GM18517 (cell line): ENCODE measurements around the gene SEL1L3.
A peak's percentile ranks its signal among the peaks of the same experiment; 100 is the strongest.

ENCODE experiments used
- ATAC-seq: cut with Tn5 transposase; IDR thresholded peaks from one replicate; pipeline ENCODE4 v1.9.1; 2021; ENCODE audit warnings: mild to moderate bottlenecking, moderate library complexity; ENCODE audit not compliant: unreplicated experiment

The SEL1L3 gene

DNA sequence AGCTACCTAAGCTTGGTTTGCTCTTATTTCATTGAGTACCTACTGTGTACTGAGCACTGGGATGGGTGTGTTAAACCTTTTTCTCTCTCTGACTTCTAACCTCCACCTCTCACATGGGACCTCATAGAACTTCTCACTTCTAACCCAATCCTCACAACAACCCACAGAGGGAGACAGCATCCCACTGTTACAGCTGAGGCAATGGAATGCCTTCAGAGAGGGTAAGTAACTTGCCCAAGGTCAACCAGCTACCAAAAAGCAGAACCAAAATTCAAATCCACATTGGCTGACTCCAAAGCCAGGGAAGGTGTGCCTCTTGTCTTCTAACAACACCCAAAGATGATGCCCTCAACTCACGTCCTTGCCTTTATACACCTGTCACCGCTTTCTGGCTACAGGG lies 5.4 kb downstream of the SEL1L3 start:
- no peak for ATAC-seq

- no peak for ATAC-seq
These were observed 6.0 kb downstream of the SEL1L3 start for GRCh38 chr4:25856756-25857155.

DNA sequence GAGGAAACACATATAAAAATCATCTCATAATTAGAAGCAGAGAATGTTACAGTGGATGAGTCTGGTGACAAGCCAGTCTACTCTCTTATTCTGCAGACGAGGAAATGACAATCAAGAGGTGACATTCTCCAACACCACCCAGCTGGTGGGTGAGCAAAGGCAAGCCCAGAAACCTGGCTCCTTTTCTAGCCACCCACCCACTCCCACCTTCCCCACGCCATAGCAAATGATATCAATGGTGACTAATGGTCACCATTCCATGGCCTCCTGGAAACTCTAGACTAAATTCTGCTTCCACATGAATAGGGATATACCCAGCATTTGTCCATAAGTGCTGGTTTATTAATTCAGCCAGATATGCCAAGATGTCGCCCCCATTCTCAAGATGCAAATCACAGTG lies 10.7 kb downstream of the SEL1L3 start:
- ATAC-seq, result no peak

DNA sequence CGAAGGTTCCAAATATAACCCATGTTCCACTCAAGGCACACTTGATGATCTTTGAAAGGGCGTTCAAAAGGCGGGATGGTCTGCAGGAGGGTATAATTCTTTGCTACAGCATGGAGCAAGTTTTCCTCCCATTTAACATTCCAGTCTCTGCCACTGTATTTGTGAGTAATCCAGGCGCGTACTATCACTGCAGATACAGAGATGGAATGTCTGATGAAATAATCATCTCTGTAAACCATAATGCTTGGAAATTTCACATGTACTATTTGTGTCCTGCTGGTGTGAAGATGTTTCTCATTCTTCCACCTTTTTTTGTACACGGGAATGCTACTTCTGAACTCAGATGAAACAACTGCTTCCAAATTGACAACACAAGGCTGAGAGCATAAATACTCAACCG lies 15.5 kb downstream of the SEL1L3 start:
- no peak for ATAC-seq

GRCh38 chr4:25845841-25846653 lies 16.7 kb downstream of the SEL1L3 start:
- ATAC-seq, result no peak

GRCh38 chr4:25844961-25845712 lies 17.7 kb downstream of the SEL1L3 start:
- no peak for ATAC-seq

DNA sequence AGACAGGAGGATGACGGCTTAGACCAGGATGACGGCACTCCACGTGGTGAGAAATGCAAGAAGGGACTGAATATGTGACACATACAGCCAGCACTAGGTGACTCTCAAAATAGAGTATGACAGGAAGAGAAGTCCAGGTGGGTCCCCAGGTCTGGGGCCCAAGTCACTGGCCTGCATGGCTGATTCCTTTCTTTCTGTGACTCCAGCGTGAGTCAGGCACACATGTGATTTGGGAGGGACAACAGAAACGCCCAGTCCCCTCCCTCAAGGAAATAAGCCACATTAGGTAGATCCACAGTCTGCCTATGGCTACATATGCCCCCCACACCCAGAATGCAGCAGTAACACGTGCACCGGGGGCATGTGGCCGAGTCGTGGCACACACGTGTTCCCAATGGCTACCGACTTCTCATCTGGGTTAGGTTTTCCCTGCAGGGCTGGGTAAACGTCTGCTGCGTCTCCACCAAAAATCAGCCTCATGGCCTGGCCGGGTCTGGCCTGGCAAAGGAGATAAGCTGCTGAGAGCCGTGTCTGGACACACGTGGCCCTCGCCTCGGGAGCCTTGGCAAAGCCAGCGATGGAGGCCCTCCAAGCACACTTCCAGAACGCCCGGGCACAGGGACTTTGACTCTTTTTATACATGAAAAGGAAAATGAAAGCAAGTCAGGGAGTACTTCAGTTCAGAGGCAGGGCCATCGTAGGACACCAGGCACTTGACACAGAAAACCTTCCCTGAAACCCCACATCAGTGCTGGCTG lies 19.3 kb downstream of the SEL1L3 start:
- peak; percentile 57 for ATAC-seq

DNA sequence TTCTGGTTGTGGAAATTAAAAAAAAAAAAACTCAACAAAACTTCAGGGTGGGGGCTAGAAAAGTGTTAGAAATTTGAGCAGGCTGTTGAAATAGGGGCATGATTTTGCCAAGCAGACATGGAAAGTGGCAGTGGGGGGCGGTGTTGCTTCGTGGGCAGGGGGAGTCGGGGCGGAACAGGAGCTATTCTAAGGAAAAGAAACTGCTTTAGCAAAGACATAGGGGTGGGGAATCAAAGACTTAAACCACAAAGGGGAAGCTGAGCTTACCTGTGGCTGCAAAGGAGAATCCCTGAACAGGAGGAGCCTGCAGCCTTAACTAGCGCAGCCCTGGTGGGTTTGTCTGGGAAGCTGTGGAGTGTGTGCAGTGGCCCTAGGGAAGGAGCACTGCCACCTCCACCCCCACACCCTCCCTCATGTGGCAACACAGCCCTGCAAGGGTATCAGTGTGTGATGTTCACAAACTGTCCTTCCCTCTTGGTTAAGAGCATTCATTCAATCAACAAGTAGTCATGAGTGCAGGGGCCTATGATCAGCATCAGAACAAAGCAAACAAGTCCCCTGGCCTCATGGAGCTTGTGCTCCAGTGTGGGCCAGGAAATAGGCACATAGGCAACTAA lies 20.5 kb downstream of the SEL1L3 start:
- peak; percentile 61 for ATAC-seq

DNA sequence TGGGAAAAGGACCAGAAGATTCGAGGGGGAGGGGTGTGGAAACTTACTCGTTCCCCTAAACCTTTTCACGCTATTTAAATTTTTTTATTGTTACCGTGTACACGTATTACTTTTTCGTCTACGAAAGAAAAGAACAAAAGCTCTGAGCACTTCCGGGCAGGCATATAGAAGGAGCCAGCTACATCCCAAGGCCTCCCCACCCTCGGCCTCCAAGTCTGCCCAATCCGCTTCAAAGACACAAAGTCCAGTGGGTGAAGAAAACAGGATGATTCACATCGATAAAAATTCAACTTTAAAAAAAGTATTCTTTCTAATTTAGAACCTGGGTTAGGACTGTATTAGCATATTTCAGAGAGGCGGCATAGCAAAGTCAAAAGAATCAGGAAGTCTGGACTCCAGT lies 23.1 kb downstream of the SEL1L3 start:
- no peak for ATAC-seq

- no peak for ATAC-seq
These were observed 23.6 kb downstream of the SEL1L3 start for GRCh38 chr4:25839233-25839632.

GRCh38 chr4:25838526-25838925 lies 24.3 kb downstream of the SEL1L3 start:
- no peak for ATAC-seq

GRCh38 chr4:25837107-25837506 lies 25.7 kb downstream of the SEL1L3 start:
- ATAC-seq, result no peak

GRCh38 chr4:25835384-25835783 lies 27.4 kb downstream of the SEL1L3 start:
- no peak for ATAC-seq

DNA sequence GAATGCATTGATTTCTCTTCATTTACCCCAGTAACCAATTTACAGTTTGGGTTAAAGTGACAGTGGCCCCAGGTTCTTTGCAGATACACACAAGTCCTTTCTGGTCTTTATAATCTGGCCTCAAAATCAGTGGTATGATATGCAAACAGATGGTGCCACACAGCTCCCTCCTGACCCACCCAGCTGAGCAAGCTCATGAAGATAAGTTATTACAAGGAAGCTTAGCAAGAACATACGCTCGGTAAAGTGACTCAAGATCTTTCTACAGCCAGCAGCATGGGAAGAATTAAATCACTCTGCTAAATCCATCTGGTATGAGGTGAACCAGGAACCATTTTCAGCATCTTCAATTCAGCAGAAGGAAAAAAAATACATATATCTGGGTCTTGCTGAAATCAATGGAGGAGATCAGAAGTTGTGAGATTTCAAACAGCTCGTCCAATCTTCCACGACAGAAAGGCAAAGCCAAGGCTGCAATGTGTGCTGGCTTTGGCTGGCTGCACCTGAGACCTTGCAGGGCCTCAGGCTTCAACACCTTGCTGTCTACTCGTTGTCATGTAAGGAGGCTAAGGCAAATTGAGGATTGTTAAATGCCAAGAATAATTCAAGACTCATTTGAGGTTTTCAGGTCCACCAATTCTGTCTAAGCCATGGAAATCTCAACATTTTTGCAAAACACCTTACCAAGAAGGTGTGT lies 28.2 kb downstream of the SEL1L3 start:
- ATAC-seq, result no peak

DNA sequence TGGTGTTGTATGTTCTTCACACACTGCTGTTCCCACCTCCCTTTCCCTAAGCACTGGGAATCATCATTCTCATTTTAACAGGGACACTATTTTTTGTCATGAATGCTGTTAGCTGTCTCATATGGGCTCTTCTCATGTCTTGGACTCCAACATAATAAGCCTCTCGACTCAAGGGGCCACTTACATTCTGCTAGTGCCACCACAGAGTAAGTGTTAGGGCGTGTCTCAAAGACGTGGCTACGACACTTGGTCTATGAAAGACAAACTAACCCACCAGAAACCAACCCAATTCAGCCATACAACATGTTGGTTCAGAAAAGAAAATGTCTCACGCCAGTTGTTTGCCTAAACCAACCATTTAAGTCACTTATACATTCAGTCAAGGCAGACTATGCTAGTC lies 32.2 kb downstream of the SEL1L3 start:
- no peak for ATAC-seq

- ATAC-seq, result no peak
These were observed 34.9 kb downstream of the SEL1L3 start for GRCh38 chr4:25827897-25828296.

DNA sequence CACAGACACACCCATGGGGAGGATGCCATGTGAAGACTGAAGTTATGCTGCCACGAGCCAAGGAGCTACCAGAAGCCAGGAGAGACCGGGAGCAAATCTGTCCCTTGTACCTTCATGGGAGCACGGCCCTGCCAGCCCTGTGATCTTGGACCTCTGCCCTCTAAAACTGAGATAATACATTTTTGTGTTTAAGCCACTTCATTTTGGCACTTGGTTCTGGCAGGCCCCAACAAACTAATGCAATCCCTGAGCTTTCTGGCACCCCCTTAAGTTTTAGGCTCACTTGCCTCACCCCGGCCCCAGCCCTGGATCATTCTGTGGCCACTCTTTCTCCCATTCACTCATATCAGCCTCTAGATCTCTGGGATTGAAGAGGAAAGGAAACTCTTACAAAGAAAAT lies 35.4 kb downstream of the SEL1L3 start:
- no peak for ATAC-seq

GRCh38 chr4:25826074-25826752 lies 36.6 kb downstream of the SEL1L3 start:
- ATAC-seq, result no peak

GRCh38 chr4:25823632-25824031 lies 39.2 kb downstream of the SEL1L3 start:
- no peak for ATAC-seq

- ATAC-seq, result no peak
These were observed 40.9 kb downstream of the SEL1L3 start for GRCh38 chr4:25821899-25822298.
